Neural cell (in vitro differentiated cells): ENCODE data around the gene GALNT12. TPM values are rescaled to one million over a fixed set of nuclear protein-coding genes. Genes with fewer than 3 reads are reported as not detected.

ENCODE experiments used
- H2AFZ ChIP-seq: fragments of 200-600, 300-800 bp; sonication (generic), shearing (Covaris generic); 2 replicates; pipeline ENCODE4 v1.6.0; 2014; ENCODE audit warnings: low read depth, mild to moderate bottlenecking, antibody characterized with exemption, low read length, moderate library complexity
- H3F3A ChIP-seq: fragments of 200-600 bp; shearing (Covaris generic); 2 replicates; pipeline ENCODE4 v1.6.1; 2016; ENCODE audit warnings: mild to moderate bottlenecking, moderate library complexity, mixed read lengths, antibody characterized with exemption, low read length; ENCODE audit not compliant: insufficient read depth, poor library complexity, severe bottlenecking
- H3K27ac ChIP-seq: fragments of 200-600, 300-800 bp; sonication (generic), shearing (Covaris generic); 2 replicates; pipeline ENCODE4 v1.5.1; 2014; ENCODE audit warnings: mild to moderate bottlenecking, low read length, moderate library complexity
- H3K27me3 ChIP-seq: fragments of 300-800, 200-600 bp; sonication (generic), shearing (Covaris generic); 2 replicates; pipeline ENCODE4 v1.6.0; 2014; ENCODE audit warnings: mild to moderate bottlenecking, low read depth, low read length, moderate library complexity; ENCODE audit not compliant: insufficient read depth
- H3K36me3 ChIP-seq: fragments of 300-800, 200-600 bp; sonication (generic), shearing (Covaris generic); 2 replicates; pipeline ENCODE4 v1.5.1; 2014; ENCODE audit warnings: mild to moderate bottlenecking, antibody characterized with exemption, low read length, moderate library complexity; ENCODE audit not compliant: insufficient read depth
- H3K4me2 ChIP-seq: fragments of 300-800, 200-600 bp; sonication (generic), shearing (Covaris generic); 2 replicates; pipeline ENCODE4 v1.6.0; 2014; ENCODE audit warnings: mild to moderate bottlenecking, low read length
- H3K4me3 ChIP-seq: fragments of 300-800, 200-600 bp; sonication (generic), shearing (Covaris generic); 2 replicates; pipeline ENCODE4 v1.5.1; 2014; ENCODE audit warnings: mild to moderate bottlenecking, low read length, moderate library complexity
- H3K79me2 ChIP-seq: fragments of 200-600 bp; shearing (Covaris generic); replicated peaks from 2 replicates; pipeline ENCODE4 v1.6.0; 2014; ENCODE audit warnings: mild to moderate bottlenecking, low read length, moderate library complexity; ENCODE audit not compliant: insufficient read depth
- H3K9ac ChIP-seq: fragments of 300-800, 200-600 bp; sonication (generic), shearing (Covaris generic); 2 replicates; pipeline ENCODE4 v1.6.1; 2016; ENCODE audit warnings: mild to moderate bottlenecking, low read length, mixed read lengths
- H3K9me2 ChIP-seq: fragments of 200-600 bp; shearing (Covaris generic); 2 replicates; pipeline ENCODE4 v1.6.1; 2016; ENCODE audit warnings: mild to moderate bottlenecking, low read length, mixed read lengths; ENCODE audit not compliant: insufficient read depth
- H3K9me3 ChIP-seq: fragments of 200-600, 300-800 bp; sonication (generic), shearing (Covaris generic); 2 replicates; pipeline ENCODE4 v1.6.1; 2016; ENCODE audit warnings: mild to moderate bottlenecking, mixed run types, low read length, moderate library complexity, mixed read lengths
- H4K20me1 ChIP-seq: fragments of 200-600 bp; shearing (Covaris generic); 2 replicates; pipeline ENCODE4 v1.6.1; 2016; ENCODE audit warnings: mild to moderate bottlenecking, mixed run types; ENCODE audit not compliant: insufficient read depth
- EP300 ChIP-seq: fragments of 450-650 bp; conservative IDR thresholded peaks from 2 replicates; pipeline ENCODE4 v1.6.1; 2014; ENCODE audit warnings: antibody characterized with exemption, mild to moderate bottlenecking, moderate library complexity; ENCODE audit not compliant: poor library complexity, severe bottlenecking
- EZH2 ChIP-seq: fragments of 200-600, 300-800 bp; shearing (Covaris generic), sonication (generic); IDR thresholded peaks from 2 replicates; pipeline ENCODE4 v1.6.1; 2014; ENCODE audit warnings: antibody characterized with exemption, low read length, borderline replicate concordance, mild to moderate bottlenecking; ENCODE audit not compliant: insufficient read depth, poor library complexity, severe bottlenecking
- MXI1 ChIP-seq: fragments of 450-650 bp; conservative IDR thresholded peaks from 2 replicates; pipeline ENCODE4 v1.6.1; 2014; ENCODE audit warnings: antibody characterized with exemption, mild to moderate bottlenecking; ENCODE audit not compliant: poor library complexity, severe bottlenecking
- POLR2AphosphoS5 ChIP-seq: IDR thresholded peaks from 2 replicates; pipeline ENCODE4 v1.6.1; 2012
- RAD21 ChIP-seq: fragments of 450-650 bp; conservative IDR thresholded peaks from 2 replicates; pipeline ENCODE4 v1.6.1; 2014; ENCODE audit warnings: antibody characterized with exemption, mild to moderate bottlenecking, moderate library complexity
- SMC3 ChIP-seq: fragments of 450-650 bp; conservative IDR thresholded peaks from 2 replicates; pipeline ENCODE4 v1.6.1; 2014; ENCODE audit warnings: antibody characterized with exemption, mild to moderate bottlenecking, moderate library complexity; ENCODE audit not compliant: poor library complexity
- TAF1 ChIP-seq: IDR thresholded peaks from 2 replicates; pipeline ENCODE4 v1.6.1; 2012; ENCODE audit warnings: low read depth
- polyA plus RNA-seq: library from polyadenylated mRNA; depleted of rRNA; stranded (reverse); fragments of >200 nt; gene quantifications from 2 replicates; pipeline ENCODE4 v1.2.3, GENCODE V29; 2014
- TF ChIP-seq, protein P1 (sequence below): fragments of 450-650 bp; IDR thresholded peaks from 2 replicates; pipeline ENCODE4 v1.5.1; 2014; ENCODE audit warnings: antibody characterized with exemption, mild to moderate bottlenecking, moderate library complexity; ENCODE audit not compliant: poor library complexity, severe bottlenecking
- TF ChIP-seq, protein P2 (sequence below): IDR thresholded peaks from 2 replicates; pipeline ENCODE4 v1.6.1; 2012; ENCODE audit warnings: borderline replicate concordance

GALNT12 gene
- polyA plus RNA-seq, 1 donor from 2014 or later, result 8.4 TPM

DNA sequence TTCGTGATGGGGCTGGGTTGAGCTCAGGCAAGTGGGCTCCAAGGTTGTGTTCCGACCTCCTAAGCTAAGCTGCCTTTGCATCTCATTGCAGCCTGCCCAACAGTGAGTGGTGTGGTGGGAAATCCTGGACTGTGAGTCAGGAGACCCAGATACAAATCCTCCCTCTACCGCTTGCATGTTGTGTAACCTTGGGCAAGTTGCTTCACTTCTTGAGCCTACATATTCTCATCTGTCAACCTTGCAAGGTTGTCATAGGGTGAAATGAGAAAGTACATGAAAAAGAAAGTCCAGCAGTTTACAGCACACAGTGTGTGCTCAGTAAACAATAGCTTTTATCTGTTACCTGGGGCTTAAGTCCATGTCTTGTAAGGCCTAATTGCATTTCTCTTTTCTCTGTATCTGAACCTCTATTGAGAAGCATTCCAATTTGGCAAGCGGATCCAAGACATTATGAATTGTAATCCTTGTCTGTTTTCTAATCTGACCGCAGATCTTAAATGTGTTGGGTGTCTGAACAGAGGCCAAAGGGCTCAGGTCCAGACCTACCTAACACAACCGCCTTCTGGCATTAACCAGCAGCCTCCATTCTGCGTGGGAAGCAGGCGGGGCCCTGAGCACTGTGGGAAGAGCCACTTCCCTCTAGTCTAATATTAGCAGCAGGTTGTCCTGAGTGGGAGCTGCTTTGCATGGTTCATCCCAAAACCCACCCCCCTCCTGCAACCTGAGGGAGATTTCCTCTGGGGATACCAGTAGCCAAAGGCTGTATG lies 1.8 kb upstream of the GALNT12 start:
- Histone ChIP-seq H3K36me3 (no peaks in the 10 kb centered on the region), H3K4me3 (no peak overlapping the region), H3K4me2 (no peak overlapping the region), H4K20me1 (no peaks in the 10 kb centered on the region), H3K27ac (no peak overlapping the region), H2AFZ (no peak overlapping the region), H3K27me3 (no peaks in the 10 kb centered on the region), H3K9ac (no peak overlapping the region), H3K9me2 (no peaks in the 10 kb centered on the region), H3K9me3 (no peaks in the 10 kb centered on the region), H3F3A (peaks cover 6% of the 10 kb centered on the region), H3K79me2 (no peaks in the 10 kb centered on the region)
- TF ChIP-seq EP300, result no peak
- TF ChIP-seq, protein P1, sequence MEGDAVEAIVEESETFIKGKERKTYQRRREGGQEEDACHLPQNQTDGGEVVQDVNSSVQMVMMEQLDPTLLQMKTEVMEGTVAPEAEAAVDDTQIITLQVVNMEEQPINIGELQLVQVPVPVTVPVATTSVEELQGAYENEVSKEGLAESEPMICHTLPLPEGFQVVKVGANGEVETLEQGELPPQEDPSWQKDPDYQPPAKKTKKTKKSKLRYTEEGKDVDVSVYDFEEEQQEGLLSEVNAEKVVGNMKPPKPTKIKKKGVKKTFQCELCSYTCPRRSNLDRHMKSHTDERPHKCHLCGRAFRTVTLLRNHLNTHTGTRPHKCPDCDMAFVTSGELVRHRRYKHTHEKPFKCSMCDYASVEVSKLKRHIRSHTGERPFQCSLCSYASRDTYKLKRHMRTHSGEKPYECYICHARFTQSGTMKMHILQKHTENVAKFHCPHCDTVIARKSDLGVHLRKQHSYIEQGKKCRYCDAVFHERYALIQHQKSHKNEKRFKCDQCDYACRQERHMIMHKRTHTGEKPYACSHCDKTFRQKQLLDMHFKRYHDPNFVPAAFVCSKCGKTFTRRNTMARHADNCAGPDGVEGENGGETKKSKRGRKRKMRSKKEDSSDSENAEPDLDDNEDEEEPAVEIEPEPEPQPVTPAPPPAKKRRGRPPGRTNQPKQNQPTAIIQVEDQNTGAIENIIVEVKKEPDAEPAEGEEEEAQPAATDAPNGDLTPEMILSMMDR, result no peak
- no peak for TF ChIP-seq RAD21
- TF ChIP-seq POLR2AphosphoS5, result no peak
- TF ChIP-seq, protein P2, sequence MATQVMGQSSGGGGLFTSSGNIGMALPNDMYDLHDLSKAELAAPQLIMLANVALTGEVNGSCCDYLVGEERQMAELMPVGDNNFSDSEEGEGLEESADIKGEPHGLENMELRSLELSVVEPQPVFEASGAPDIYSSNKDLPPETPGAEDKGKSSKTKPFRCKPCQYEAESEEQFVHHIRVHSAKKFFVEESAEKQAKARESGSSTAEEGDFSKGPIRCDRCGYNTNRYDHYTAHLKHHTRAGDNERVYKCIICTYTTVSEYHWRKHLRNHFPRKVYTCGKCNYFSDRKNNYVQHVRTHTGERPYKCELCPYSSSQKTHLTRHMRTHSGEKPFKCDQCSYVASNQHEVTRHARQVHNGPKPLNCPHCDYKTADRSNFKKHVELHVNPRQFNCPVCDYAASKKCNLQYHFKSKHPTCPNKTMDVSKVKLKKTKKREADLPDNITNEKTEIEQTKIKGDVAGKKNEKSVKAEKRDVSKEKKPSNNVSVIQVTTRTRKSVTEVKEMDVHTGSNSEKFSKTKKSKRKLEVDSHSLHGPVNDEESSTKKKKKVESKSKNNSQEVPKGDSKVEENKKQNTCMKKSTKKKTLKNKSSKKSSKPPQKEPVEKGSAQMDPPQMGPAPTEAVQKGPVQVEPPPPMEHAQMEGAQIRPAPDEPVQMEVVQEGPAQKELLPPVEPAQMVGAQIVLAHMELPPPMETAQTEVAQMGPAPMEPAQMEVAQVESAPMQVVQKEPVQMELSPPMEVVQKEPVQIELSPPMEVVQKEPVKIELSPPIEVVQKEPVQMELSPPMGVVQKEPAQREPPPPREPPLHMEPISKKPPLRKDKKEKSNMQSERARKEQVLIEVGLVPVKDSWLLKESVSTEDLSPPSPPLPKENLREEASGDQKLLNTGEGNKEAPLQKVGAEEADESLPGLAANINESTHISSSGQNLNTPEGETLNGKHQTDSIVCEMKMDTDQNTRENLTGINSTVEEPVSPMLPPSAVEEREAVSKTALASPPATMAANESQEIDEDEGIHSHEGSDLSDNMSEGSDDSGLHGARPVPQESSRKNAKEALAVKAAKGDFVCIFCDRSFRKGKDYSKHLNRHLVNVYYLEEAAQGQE, result no peak
- TF ChIP-seq TAF1, result no peak
- TF ChIP-seq SMC3, result no peak
- no peak for TF ChIP-seq MXI1
- TF ChIP-seq EZH2, result no peak

DNA sequence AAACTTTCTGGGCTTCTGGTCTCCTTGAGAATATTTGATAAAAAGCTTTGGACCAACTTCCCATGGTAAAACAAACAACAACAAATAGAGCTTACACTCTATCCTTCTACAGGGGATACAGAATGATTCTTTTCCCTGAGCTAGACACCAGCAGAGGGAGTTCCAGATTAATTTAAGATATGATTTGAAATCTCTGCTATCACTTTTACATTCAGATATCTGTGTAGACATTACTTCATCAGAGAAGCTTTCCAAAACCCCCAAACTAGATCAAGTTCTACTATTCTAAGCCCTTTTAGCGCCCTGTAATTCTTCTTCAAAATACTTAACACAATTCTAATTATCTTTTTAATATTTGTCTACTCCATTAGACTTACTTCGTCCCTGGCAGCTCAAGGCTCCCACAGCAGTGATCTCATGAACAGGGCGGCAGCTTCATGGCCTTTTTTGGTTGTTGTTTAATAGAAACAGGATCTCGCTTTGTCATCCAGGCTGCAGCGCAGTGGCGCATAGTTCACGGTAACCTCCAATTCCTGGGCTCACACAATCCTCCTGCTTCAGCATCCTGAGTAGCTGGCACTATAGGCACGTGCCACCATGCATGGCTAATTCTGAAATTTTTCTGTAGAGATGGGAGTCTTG lies 955 bp upstream of the GALNT12 start:
- H3K79me2 ChIP-seq, result no peaks in the 10 kb centered on the region
- H3K36me3 ChIP-seq, result no peaks in the 10 kb centered on the region
- no peak overlapping the region for H3K9ac ChIP-seq
- no peak overlapping the region for H3K4me2 ChIP-seq
- no peaks in the 10 kb centered on the region for H3K9me3 ChIP-seq
- H4K20me1 ChIP-seq, result no peaks in the 10 kb centered on the region
- no peaks in the 10 kb centered on the region for H3K9me2 ChIP-seq
- H3F3A ChIP-seq, result peaks cover 6% of the 10 kb centered on the region
- TF ChIP-seq MXI1, result no peak
- TF ChIP-seq, protein P1, result peak; percentile 57
- peak; percentile 46 for TF ChIP-seq RAD21
- H3K27ac ChIP-seq, result peak overlapping the region; percentile 0
- H3K27me3 ChIP-seq, result no peaks in the 10 kb centered on the region
- H3K4me3 ChIP-seq, result peak overlapping the region; percentile 59
- H2AFZ ChIP-seq, result no peak overlapping the region
